ENCODE measurements around the gene COG1.
A peak's percentile ranks its signal among the peaks of the same experiment; 100 is the strongest.

Gene COG1

GRCh38 chr17:73156887-73157520, 35.9 kb upstream of the COG1 start:
- Histone ChIP-seq H3K27me3 (ENCODE audit: control insufficient read depth, insufficient read depth, low read length) (no peaks in the 10 kb centered on the region), H3K9ac (ENCODE audit: low read length) (no peak overlapping the region), H3K4me3 (ENCODE audit: low read depth, low read length) (no peak overlapping the region), H3K4me1 (ENCODE audit: control insufficient read depth, insufficient read depth, low read length) (peaks cover 40% of the 10 kb centered on the region), H3K9me3 (ENCODE audit: control insufficient read depth, insufficient read depth, low read depth, low read length) (no peaks in the 10 kb centered on the region), H3K36me3 (ENCODE audit: control insufficient read depth, insufficient read depth, low read length) (no peaks in the 10 kb centered on the region), H3K27ac (ENCODE audit: low read depth, low read length) (no peak overlapping the region)

- Histone ChIP-seq H3K9me3 (ENCODE audit: control insufficient read depth, insufficient read depth, low read depth, low read length) (no peaks in the 10 kb centered on the region), H3K36me3 (ENCODE audit: control insufficient read depth, insufficient read depth, low read length) (no peaks in the 10 kb centered on the region), H3K4me1 (ENCODE audit: control insufficient read depth, insufficient read depth, low read length) (peaks cover 40% of the 10 kb centered on the region), H3K27me3 (ENCODE audit: control insufficient read depth, insufficient read depth, low read length) (no peaks in the 10 kb centered on the region), H3K4me3 (ENCODE audit: low read depth, low read length) (no peak overlapping the region), H3K9ac (ENCODE audit: low read length) (no peak overlapping the region), H3K27ac (ENCODE audit: low read depth, low read length) (no peak overlapping the region)
These were observed 35.3 kb upstream of the COG1 start for GRCh38 chr17:73157521-73157890.

- H3K4me3 ChIP-seq (ENCODE audit: low read depth, low read length), result no peak overlapping the region
- no peaks in the 10 kb centered on the region for H3K9me3 ChIP-seq (ENCODE audit: control insufficient read depth, insufficient read depth, low read depth, low read length)
- peaks cover 6% of the 10 kb centered on the region for H3K27me3 ChIP-seq (ENCODE audit: control insufficient read depth, insufficient read depth, low read length)
- no peaks in the 10 kb centered on the region for H3K36me3 ChIP-seq (ENCODE audit: control insufficient read depth, insufficient read depth, low read length)
- H3K9ac ChIP-seq (ENCODE audit: low read length), result no peak overlapping the region
- H3K4me1 ChIP-seq (ENCODE audit: control insufficient read depth, insufficient read depth, low read length), result peaks cover 40% of the 10 kb centered on the region
- H3K27ac ChIP-seq (ENCODE audit: low read depth, low read length), result no peak overlapping the region
These were observed 34.7 kb upstream of the COG1 start for GRCh38 chr17:73158133-73158532.

GRCh38 chr17:73160980-73161630, 31.8 kb upstream of the COG1 start:
- Histone ChIP-seq H3K27ac (ENCODE audit: low read depth, low read length) (no peak overlapping the region), H3K4me1 (ENCODE audit: control insufficient read depth, insufficient read depth, low read length) (peaks cover 34% of the 10 kb centered on the region), H3K4me3 (ENCODE audit: low read depth, low read length) (no peak overlapping the region), H3K9me3 (ENCODE audit: control insufficient read depth, insufficient read depth, low read depth, low read length) (no peaks in the 10 kb centered on the region), H3K9ac (ENCODE audit: low read length) (no peak overlapping the region), H3K27me3 (ENCODE audit: control insufficient read depth, insufficient read depth, low read length) (peaks cover 34% of the 10 kb centered on the region), H3K36me3 (ENCODE audit: control insufficient read depth, insufficient read depth, low read length) (no peaks in the 10 kb centered on the region)

GRCh38 chr17:73163043-73163442, 29.8 kb upstream of the COG1 start:
- H3K9ac ChIP-seq (ENCODE audit: low read length), result no peak overlapping the region
- peaks cover 18% of the 10 kb centered on the region for H3K4me1 ChIP-seq (ENCODE audit: control insufficient read depth, insufficient read depth, low read length)
- H3K27me3 ChIP-seq (ENCODE audit: control insufficient read depth, insufficient read depth, low read length), result peaks cover 53% of the 10 kb centered on the region

GRCh38 chr17:73165616-73166404, 27.0 kb upstream of the COG1 start:
- peaks cover 71% of the 10 kb centered on the region for H3K27me3 ChIP-seq (ENCODE audit: control insufficient read depth, insufficient read depth, low read length)

More at GRCh38 chr17:73163043-73163442, 29.8 kb upstream of the COG1 start:
- Histone ChIP-seq H3K9me3 (ENCODE audit: control insufficient read depth, insufficient read depth, low read depth, low read length) (no peaks in the 10 kb centered on the region), H3K4me3 (ENCODE audit: low read depth, low read length) (no peak overlapping the region), H3K27ac (ENCODE audit: low read depth, low read length) (no peak overlapping the region), H3K36me3 (ENCODE audit: control insufficient read depth, insufficient read depth, low read length) (no peaks in the 10 kb centered on the region)

GRCh38 chr17:73166731-73167581, 25.9 kb upstream of the COG1 start:
- H3K9me3 ChIP-seq (ENCODE audit: control insufficient read depth, insufficient read depth, low read depth, low read length), result peaks cover 2% of the 10 kb centered on the region; the same call in 1 of the 2 replicates
- peak overlapping the region; percentile 73; the same call in 1 of the 2 replicates for H3K4me3 ChIP-seq (ENCODE audit: low read depth, low read length)
- H3K27me3 ChIP-seq (ENCODE audit: control insufficient read depth, insufficient read depth, low read length), result peaks cover 71% of the 10 kb centered on the region
- H3K36me3 ChIP-seq (ENCODE audit: control insufficient read depth, insufficient read depth, low read length), result no peaks in the 10 kb centered on the region
- no peak overlapping the region for H3K9ac ChIP-seq (ENCODE audit: low read length)
- peaks cover 19% of the 10 kb centered on the region for H3K4me1 ChIP-seq (ENCODE audit: control insufficient read depth, insufficient read depth, low read length)
- no peak overlapping the region for H3K27ac ChIP-seq (ENCODE audit: low read depth, low read length)

More at GRCh38 chr17:73165616-73166404, 27.0 kb upstream of the COG1 start:
- Histone ChIP-seq H3K4me1 (ENCODE audit: control insufficient read depth, insufficient read depth, low read length) (peaks cover 23% of the 10 kb centered on the region), H3K9ac (ENCODE audit: low read length) (no peak overlapping the region), H3K36me3 (ENCODE audit: control insufficient read depth, insufficient read depth, low read length) (no peaks in the 10 kb centered on the region), H3K9me3 (ENCODE audit: control insufficient read depth, insufficient read depth, low read depth, low read length) (peaks cover 2% of the 10 kb centered on the region; the same call in 1 of the 2 replicates), H3K4me3 (ENCODE audit: low read depth, low read length) (peak overlapping the region; percentile 73), H3K27ac (ENCODE audit: low read depth, low read length) (no peak overlapping the region)

- H3K9me3 ChIP-seq (ENCODE audit: control insufficient read depth, insufficient read depth, low read depth, low read length), result peaks cover 2% of the 10 kb centered on the region; the same call in 1 of the 2 replicates
- H3K4me1 ChIP-seq (ENCODE audit: control insufficient read depth, insufficient read depth, low read length), result peaks cover 24% of the 10 kb centered on the region
- H3K36me3 ChIP-seq (ENCODE audit: control insufficient read depth, insufficient read depth, low read length), result no peaks in the 10 kb centered on the region
- peaks cover 60% of the 10 kb centered on the region for H3K27me3 ChIP-seq (ENCODE audit: control insufficient read depth, insufficient read depth, low read length)
- H3K27ac ChIP-seq (ENCODE audit: low read depth, low read length), result no peak overlapping the region
- no peak overlapping the region for H3K9ac ChIP-seq (ENCODE audit: low read length)
- no peak overlapping the region for H3K4me3 ChIP-seq (ENCODE audit: low read depth, low read length)
These were observed 24.2 kb upstream of the COG1 start for GRCh38 chr17:73168667-73169066.

- Histone ChIP-seq H3K27me3 (ENCODE audit: control insufficient read depth, insufficient read depth, low read length) (peaks cover 45% of the 10 kb centered on the region), H3K9me3 (ENCODE audit: control insufficient read depth, insufficient read depth, low read depth, low read length) (peaks cover 2% of the 10 kb centered on the region; the same call in 1 of the 2 replicates), H3K4me1 (ENCODE audit: control insufficient read depth, insufficient read depth, low read length) (peaks cover 18% of the 10 kb centered on the region), H3K27ac (ENCODE audit: low read depth, low read length) (no peak overlapping the region), H3K36me3 (ENCODE audit: control insufficient read depth, insufficient read depth, low read length) (no peaks in the 10 kb centered on the region), H3K4me3 (ENCODE audit: low read depth, low read length) (no peak overlapping the region), H3K9ac (ENCODE audit: low read length) (no peak overlapping the region)
These were observed 22.5 kb upstream of the COG1 start for GRCh38 chr17:73170324-73170723.

GRCh38 chr17:73172252-73172651, 20.6 kb upstream of the COG1 start:
- Histone ChIP-seq H3K36me3 (ENCODE audit: control insufficient read depth, insufficient read depth, low read length) (no peaks in the 10 kb centered on the region), H3K9ac (ENCODE audit: low read length) (no peak overlapping the region), H3K4me1 (ENCODE audit: control insufficient read depth, insufficient read depth, low read length) (peaks cover 18% of the 10 kb centered on the region), H3K4me3 (ENCODE audit: low read depth, low read length) (no peak overlapping the region), H3K27me3 (ENCODE audit: control insufficient read depth, insufficient read depth, low read length) (peaks cover 26% of the 10 kb centered on the region), H3K27ac (ENCODE audit: low read depth, low read length) (no peak overlapping the region), H3K9me3 (ENCODE audit: control insufficient read depth, insufficient read depth, low read depth, low read length) (peaks cover 2% of the 10 kb centered on the region; the same call in 1 of the 2 replicates)

All from HUES6 (cell line).